Stimulated activated CD4-positive, alpha-beta T cell treated with anti-CD3 and anti-CD28 coated beads, Interleukin-2, amount 100 ng/mL, for 24 hours (primary cell): ENCODE measurements around the gene ZNF625.
A peak's percentile ranks its signal among the peaks of the same experiment; 100 is the strongest.
"Not testable (repeated sequence)": the region's sequence is repeated elsewhere in the genome, so short reads cannot be mapped to it uniquely, and the experiment has no call there.

Experiments used
- DNase-seq, 2 donors: peaks; one replicate each; pipeline ENCODE4 v3.0.0-alpha.2; 2020

Gene ZNF625

DNA sequence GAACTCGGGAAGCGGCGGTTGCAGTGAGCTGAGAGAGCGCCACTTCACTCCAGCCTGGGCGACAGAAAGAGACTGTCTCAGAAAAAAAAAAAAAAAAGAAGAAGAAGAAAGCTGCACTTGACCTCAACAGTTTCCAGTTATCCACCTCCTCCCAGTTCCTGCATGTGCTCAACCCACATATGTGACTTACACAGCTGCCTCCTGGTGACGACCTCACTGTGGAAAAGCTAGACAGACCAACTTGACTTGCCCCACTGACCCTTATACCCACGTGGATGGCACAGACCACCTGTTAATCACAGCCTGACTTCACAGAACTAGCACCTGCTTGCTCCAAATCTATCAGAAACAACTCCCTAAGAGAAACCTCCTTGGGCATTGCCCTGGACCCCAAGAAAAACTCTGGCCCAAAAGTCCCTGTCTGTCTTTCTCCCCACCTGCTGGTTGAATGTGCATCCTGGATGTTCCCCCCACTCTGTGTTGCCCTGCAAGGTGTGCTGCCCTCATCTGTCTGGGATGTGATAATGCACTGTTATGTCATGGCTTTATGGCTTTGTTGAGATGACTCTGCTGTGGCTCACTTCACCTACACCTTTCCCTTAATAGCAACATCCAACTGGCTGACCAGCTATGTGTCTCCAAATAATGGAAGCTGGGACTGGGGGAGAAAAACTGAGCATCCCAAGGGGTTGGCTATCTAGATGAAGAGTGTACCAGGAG is 19.2 kb downstream of the ZNF625 start:
- DNase-seq: peak; percentile 23 to 44

- DNase-seq: no peak
Measured at GRCh38 chr19:12133069-12133468, 23.5 kb downstream of the ZNF625 start.

- DNase-seq: peak in 1 of 2 donors; percentile 10
Measured at GRCh38 chr19:12126707-12127106, 29.8 kb downstream of the ZNF625 start.

- DNase-seq: no peak
Measured at GRCh38 chr19:12117201-12117970, 39.1 kb downstream of the ZNF625 start.

DNA sequence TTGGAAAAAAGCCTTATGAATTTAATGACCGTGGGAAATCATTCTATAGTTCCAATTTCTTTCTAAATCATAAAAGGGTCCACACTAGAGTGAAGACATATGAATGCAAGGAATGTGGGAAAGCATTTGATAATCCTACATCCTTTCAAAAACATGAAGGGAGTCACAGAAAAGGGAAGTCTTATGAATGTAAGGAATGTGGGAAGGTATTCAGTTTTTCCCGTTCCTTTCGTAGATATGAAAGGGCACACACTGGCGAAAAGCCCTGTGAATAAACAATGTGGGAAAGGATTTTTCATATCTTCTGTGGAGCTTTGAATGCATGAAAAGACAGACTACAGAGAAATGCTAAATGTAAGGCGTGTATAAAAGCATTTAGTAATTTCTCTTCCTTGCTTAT is 43.4 kb downstream of the ZNF625 start:
- DNase-seq: no peak

DNA sequence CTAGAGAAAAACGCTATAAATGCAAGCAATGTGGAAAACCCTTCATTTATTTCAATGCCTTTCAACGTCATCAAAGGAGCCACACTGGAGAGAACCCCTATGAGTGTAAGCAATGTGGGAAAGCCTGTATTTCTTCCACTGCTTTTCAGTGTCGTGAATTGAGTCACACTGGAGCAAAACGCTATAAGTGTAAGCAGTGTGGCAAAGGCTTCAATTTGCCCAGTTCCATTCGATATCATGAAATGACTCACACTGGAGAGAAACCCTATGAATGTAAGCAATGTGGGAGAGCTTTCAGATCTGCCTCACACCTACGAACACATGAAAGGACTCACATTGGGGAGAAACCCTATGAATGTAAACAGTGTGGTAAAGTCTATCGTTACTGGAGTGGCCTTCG is 43.8 kb downstream of the ZNF625 start:
- DNase-seq: peak in 1 of 2 donors; percentile 21

- DNase-seq: no peak
Measured at GRCh38 chr19:12111943-12112637, 44.4 kb downstream of the ZNF625 start.

DNA sequence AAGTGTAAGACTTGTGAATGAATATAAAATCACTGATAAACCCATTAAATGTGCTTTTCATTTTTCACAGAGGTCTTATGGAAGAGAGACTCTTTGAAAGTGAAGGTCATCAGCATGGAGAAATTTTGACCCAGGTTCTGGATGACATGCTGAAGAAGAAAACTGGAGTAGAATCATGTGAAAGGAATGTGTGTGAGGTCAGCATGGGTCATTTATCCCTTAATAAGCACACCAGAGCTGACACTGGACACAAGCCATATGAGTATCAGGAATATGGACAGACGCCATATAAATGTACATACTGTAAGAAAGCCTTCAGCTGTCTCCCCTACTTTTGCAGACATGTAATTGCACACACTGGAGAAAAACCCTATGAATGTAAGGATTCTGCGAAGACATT is 45.4 kb downstream of the ZNF625 start:
- DNase-seq: no peak

DNA sequence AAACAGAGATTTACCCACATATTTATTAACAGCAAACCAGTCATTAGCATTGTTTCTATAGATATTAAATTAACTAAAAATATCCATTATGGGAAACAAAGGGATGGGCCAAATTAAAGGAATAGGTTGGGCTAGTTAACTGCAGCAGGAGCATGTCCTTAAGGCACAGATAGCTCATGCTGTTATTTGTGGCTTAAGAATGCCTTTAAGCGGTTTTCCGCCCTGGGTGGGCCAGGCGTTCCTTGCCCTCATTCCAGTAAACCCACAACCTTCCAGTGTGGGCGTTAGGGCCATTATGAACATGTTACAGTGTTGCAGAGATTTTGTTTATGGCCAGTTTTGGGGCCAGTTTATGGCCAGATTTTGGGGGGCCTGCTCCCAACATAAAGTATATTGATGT is 52.6 kb downstream of the ZNF625 start:
- not testable (repeated sequence) for DNase-seq

DNA sequence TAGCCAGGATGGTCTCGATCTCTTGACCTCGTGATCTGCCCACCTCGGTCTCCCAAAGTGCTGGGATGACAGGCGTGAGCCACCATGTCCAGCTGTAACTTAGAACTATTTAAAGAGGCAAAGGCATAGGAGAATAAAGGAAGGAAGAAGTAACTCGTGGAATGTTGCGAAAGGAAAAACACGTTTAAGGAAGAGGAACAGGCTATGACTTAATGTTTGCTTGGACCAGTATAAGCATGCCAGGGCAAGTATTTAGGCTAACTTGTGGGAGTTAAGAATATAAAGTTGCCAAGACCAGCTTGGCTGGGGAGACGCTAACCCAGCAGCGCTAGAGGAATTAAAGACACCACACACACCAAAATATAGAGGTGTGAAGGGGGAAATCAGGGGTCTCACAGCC is 58.5 kb downstream of the ZNF625 start:
- no peak for DNase-seq

DNA sequence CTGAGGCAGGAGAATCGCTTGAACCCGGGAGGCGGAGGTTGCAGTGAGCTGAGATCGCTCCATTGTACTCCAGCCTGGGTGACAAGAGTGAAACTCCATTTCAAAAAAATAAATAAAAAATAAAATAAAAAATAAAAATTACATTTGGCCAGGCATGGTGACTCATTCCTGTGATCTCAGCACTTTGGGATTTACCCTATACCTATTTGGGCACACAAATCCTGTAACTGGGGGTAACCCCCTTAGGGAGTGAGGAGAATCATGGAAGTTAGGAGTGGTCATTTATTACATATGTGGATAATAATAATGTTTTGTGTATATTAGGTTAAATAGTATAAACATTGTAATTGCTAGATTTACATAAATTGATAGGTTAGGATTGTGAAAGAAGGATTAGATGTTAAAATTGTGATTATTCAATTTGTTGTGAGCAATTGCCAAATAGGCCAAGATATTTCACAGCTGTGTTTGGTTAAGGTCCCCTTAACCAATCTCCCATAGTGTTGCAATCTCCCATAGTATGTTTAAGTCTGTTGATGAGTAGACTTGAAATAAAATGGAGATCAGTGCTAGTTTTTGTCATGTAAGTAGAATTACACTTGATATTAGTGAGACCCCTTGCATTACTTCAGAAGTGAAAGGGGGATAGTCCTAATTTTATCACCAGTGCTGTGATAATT is 61.3 kb downstream of the ZNF625 start:
- no peak for DNase-seq
